ENCODE data around the gene LTO1. TPM values are rescaled to one million over a fixed set of nuclear protein-coding genes. Genes with fewer than 3 reads are reported as not detected.

LTO1 gene
- 10 to 100 TPM; 15.2 to 69.2 (median 27.2) TPM for total RNA-seq

- peak within 1 kb of the TSS; percentile 86 for H3K4me3 ChIP-seq (ENCODE audit: low read depth, poor library complexity, severe bottlenecking)
- intact Hi-C loops (cut with DNase I; ENCODE audit: low total_unique reads), result no loop called here
- WGBS, 2 donors, result 1 to 10% methylated on average over 25 to 65 of the region's 72 CpGs
- DNase-seq (ENCODE audit: low spot score in 2 of 2), result peak; percentile 93 to 99
- TF ChIP-seq, protein P1, sequence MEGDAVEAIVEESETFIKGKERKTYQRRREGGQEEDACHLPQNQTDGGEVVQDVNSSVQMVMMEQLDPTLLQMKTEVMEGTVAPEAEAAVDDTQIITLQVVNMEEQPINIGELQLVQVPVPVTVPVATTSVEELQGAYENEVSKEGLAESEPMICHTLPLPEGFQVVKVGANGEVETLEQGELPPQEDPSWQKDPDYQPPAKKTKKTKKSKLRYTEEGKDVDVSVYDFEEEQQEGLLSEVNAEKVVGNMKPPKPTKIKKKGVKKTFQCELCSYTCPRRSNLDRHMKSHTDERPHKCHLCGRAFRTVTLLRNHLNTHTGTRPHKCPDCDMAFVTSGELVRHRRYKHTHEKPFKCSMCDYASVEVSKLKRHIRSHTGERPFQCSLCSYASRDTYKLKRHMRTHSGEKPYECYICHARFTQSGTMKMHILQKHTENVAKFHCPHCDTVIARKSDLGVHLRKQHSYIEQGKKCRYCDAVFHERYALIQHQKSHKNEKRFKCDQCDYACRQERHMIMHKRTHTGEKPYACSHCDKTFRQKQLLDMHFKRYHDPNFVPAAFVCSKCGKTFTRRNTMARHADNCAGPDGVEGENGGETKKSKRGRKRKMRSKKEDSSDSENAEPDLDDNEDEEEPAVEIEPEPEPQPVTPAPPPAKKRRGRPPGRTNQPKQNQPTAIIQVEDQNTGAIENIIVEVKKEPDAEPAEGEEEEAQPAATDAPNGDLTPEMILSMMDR (IDR thresholded peaks at IDR 0.05), result no peak
- no peak for TF ChIP-seq POLR2A (IDR thresholded peaks at IDR 0.05)
Measured at GRCh38 chr11:69674886-69675714, at the start of gene LTO1. LTO1 (minus strand) TSS chr11:69675353; CDS start chr11:69675239, 114 bp downstream.

- no peak overlapping the region for H3K4me3 ChIP-seq (ENCODE audit: low read depth, poor library complexity, severe bottlenecking)
- 43 to 51% methylated on average over 9 of the region's 9 CpGs for WGBS, 2 donors
- no peak for TF ChIP-seq POLR2A (IDR thresholded peaks at IDR 0.05)
- TF ChIP-seq, protein P1 (IDR thresholded peaks at IDR 0.05), result no peak
- intact Hi-C loops (cut with DNase I; ENCODE audit: low total_unique reads), result no loop called here
- no peak for DNase-seq (ENCODE audit: low spot score in 2 of 2)
Measured at GRCh38 chr11:69721745-69722144, 46.6 kb upstream of the LTO1 start.

GRCh38 chr11:69721106-69721505 lies 46.0 kb upstream of the LTO1 start:
- H3K4me3 ChIP-seq (ENCODE audit: low read depth, poor library complexity, severe bottlenecking), result no peak overlapping the region
- TF ChIP-seq POLR2A (IDR thresholded peaks at IDR 0.05), result no peak
- TF ChIP-seq, protein P1 (IDR thresholded peaks at IDR 0.05), result no peak
- DNase-seq (ENCODE audit: low spot score in 2 of 2), result no peak
- intact Hi-C loops (cut with DNase I; ENCODE audit: low total_unique reads), result no loop called here
- 37 to 58% methylated on average over 14 of the region's 14 CpGs for WGBS, 2 donors

GRCh38 chr11:69718912-69719311 lies 43.8 kb upstream of the LTO1 start:
- no peak overlapping the region for H3K4me3 ChIP-seq (ENCODE audit: low read depth, poor library complexity, severe bottlenecking)
- intact Hi-C loops (cut with DNase I; ENCODE audit: low total_unique reads), result no loop called here
- TF ChIP-seq POLR2A (IDR thresholded peaks at IDR 0.05), result no peak
- TF ChIP-seq, protein P1 (IDR thresholded peaks at IDR 0.05), result no peak
- no peak for DNase-seq (ENCODE audit: low spot score in 2 of 2)
- WGBS, 2 donors, result 77% methylated on average over 6 to 8 of the region's 8 CpGs

GRCh38 chr11:69718147-69718546 lies 43.0 kb upstream of the LTO1 start:
- no peak for TF ChIP-seq POLR2A (IDR thresholded peaks at IDR 0.05)
- intact Hi-C loops (cut with DNase I; ENCODE audit: low total_unique reads), result no loop called here
- 4 to 5% methylated on average over 11 to 13 of the region's 13 CpGs for WGBS, 2 donors
- H3K4me3 ChIP-seq (ENCODE audit: low read depth, poor library complexity, severe bottlenecking), result no peak overlapping the region
- no peak for DNase-seq (ENCODE audit: low spot score in 2 of 2)

- WGBS, 2 donors, result 62 to 85% methylated on average over 4 to 6 of the region's 6 CpGs
- TF ChIP-seq, protein P1 (IDR thresholded peaks at IDR 0.05), result no peak
- intact Hi-C loops (cut with DNase I; ENCODE audit: low total_unique reads), result no loop called here
Measured at GRCh38 chr11:69716891-69717747, 42.0 kb upstream of the LTO1 start.

More at GRCh38 chr11:69716891-69717747, 42.0 kb upstream of the LTO1 start:
- DNase-seq (ENCODE audit: low spot score in 2 of 2), result no peak
- no peak overlapping the region for H3K4me3 ChIP-seq (ENCODE audit: low read depth, poor library complexity, severe bottlenecking)

Data from lower leg skin (tissue), 4 donors.